ENCODE data around the gene DIAPH3. TPM values are rescaled to one million over a fixed set of nuclear protein-coding genes. Genes with fewer than 3 reads are reported as not detected.

DIAPH3 gene
- total RNA-seq, 4 donors from 2014 or later: 0.10 to 0.67 TPM; not detected in 2

GRCh38 chr13:59671881-59672280 is 491.8 kb downstream of the DIAPH3 start:
- intact Hi-C loops (cut with DNase I): no loop called here
- no peak for DNase-seq

DNA sequence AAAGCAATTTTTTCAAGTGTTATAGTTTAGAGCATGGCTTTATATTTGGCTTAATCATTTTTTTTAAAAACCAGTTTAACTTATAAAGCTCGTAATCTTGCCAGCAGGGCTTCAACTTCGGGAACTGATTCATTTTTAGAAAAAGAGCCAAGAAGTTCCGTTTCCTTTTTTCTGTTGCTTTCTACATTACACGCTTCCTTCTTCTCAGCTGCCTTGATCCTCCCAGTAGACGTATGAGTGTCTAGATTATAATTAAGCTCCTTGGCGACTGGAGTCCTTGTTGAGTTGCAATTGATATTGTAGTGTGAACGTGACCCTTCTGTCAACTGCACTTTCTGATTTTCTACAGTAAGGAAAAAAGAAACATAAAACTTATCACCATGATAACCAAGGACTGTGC is 497.2 kb downstream of the DIAPH3 start:
- H3K4me3 ChIP-seq (replicated peaks in 1 of 3): no peak overlapping the region
- no peaks in the 10 kb centered on the region for H3K9me3 ChIP-seq
- H3K4me1 ChIP-seq: no peaks in the 10 kb centered on the region
- H3K27me3 ChIP-seq: no peaks in the 10 kb centered on the region
- TF ChIP-seq, protein P1, sequence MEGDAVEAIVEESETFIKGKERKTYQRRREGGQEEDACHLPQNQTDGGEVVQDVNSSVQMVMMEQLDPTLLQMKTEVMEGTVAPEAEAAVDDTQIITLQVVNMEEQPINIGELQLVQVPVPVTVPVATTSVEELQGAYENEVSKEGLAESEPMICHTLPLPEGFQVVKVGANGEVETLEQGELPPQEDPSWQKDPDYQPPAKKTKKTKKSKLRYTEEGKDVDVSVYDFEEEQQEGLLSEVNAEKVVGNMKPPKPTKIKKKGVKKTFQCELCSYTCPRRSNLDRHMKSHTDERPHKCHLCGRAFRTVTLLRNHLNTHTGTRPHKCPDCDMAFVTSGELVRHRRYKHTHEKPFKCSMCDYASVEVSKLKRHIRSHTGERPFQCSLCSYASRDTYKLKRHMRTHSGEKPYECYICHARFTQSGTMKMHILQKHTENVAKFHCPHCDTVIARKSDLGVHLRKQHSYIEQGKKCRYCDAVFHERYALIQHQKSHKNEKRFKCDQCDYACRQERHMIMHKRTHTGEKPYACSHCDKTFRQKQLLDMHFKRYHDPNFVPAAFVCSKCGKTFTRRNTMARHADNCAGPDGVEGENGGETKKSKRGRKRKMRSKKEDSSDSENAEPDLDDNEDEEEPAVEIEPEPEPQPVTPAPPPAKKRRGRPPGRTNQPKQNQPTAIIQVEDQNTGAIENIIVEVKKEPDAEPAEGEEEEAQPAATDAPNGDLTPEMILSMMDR (IDR thresholded peaks at IDR 0.05): no peak
- TF ChIP-seq POLR2A (IDR thresholded peaks at IDR 0.05): no peak
- 66 to 76% methylated on average over 7 of the region's 7 CpGs for WGBS, 2 donors
- no peak overlapping the region for H3K27ac ChIP-seq
- no peaks in the 10 kb centered on the region for H3K36me3 ChIP-seq
- DNase-seq: no peak
- intact Hi-C loops (cut with DNase I): no loop called here

More at GRCh38 chr13:59671881-59672280, 491.8 kb downstream of the DIAPH3 start:
- TF ChIP-seq POLR2A (IDR thresholded peaks at IDR 0.05): no peak
- TF ChIP-seq, protein P1 (IDR thresholded peaks at IDR 0.05): no peak
- Histone ChIP-seq H3K9me3 (no peaks in the 10 kb centered on the region), H3K27me3 (no peaks in the 10 kb centered on the region), H3K27ac (no peak overlapping the region), H3K4me3 (replicated peaks in 1 of 3) (no peak overlapping the region), H3K4me1 (no peaks in the 10 kb centered on the region), H3K36me3 (no peaks in the 10 kb centered on the region)
- WGBS, 2 donors: 81 to 84% methylated on average over 2 of the region's 2 CpGs

DNA sequence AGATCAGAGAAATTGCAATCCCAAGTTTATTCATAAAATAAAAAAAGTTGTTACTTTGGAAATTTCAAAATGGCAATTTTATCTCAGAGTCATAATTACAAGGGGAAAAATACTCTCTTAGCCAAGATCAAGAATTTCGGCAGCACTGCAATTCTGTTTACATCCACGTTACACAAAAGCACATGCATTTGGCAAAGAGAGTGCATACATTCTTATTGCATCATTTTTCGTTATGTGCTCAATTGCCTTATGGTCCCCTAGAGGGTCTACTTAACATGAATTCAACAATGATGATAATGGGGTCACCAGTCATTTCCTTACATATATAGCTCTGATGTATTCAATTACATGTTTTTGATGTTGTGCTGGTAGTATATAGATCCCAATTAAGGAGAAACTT is 498.0 kb downstream of the DIAPH3 start:
- 85 to 90% methylated on average over 3 of the region's 3 CpGs for WGBS, 2 donors
- intact Hi-C loops (cut with DNase I): no loop called here
- no peaks in the 10 kb centered on the region for H3K4me1 ChIP-seq
- no peak for TF ChIP-seq POLR2A (IDR thresholded peaks at IDR 0.05)
- TF ChIP-seq, protein P1 (IDR thresholded peaks at IDR 0.05): no peak
- no peak overlapping the region for H3K27ac ChIP-seq
- no peaks in the 10 kb centered on the region for H3K9me3 ChIP-seq
- H3K4me3 ChIP-seq (replicated peaks in 1 of 3): no peak overlapping the region
- H3K27me3 ChIP-seq: no peaks in the 10 kb centered on the region
- DNase-seq: no peak
- H3K36me3 ChIP-seq: no peaks in the 10 kb centered on the region

GRCh38 chr13:59665184-59665583 is 498.5 kb downstream of the DIAPH3 start:
- H3K36me3 ChIP-seq: no peaks in the 10 kb centered on the region
- H3K9me3 ChIP-seq: no peaks in the 10 kb centered on the region
- H3K27me3 ChIP-seq: no peaks in the 10 kb centered on the region
- intact Hi-C loops (cut with DNase I): no loop called here
- TF ChIP-seq, protein P1 (IDR thresholded peaks at IDR 0.05): no peak
- TF ChIP-seq POLR2A (IDR thresholded peaks at IDR 0.05): no peak
- H3K4me1 ChIP-seq: no peaks in the 10 kb centered on the region
- no peak for DNase-seq
- no peak overlapping the region for H3K27ac ChIP-seq
- WGBS, 2 donors: 84 to 92% methylated on average over 1 of the region's 1 CpG
- no peak overlapping the region for H3K4me3 ChIP-seq (replicated peaks in 1 of 3)

DNA sequence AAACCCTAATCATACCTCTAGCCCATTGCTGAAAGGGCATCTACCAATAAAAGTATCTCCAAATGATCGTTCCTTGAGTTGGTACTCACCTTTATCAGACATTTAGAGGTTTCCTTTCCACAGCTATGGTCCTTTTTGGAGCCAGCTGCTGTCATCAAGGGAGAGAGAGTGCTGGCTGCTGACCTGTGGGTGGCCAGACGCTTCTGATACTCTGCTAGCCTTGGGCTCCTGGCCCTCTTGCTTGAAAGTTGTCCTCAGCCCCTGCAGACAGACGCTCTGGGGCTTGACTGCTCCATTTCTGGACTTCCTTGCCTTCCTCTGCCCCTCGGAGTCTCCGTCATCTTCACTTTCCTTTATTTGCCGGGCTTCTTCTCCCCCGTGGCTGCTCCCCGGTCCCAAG is 499.1 kb downstream of the DIAPH3 start:
- intact Hi-C loops (cut with DNase I): no loop called here
- Histone ChIP-seq H3K36me3 (no peaks in the 10 kb centered on the region), H3K9me3 (no peaks in the 10 kb centered on the region), H3K4me3 (replicated peaks in 1 of 3) (no peak overlapping the region), H3K27ac (no peak overlapping the region), H3K4me1 (no peaks in the 10 kb centered on the region), H3K27me3 (no peaks in the 10 kb centered on the region)
- WGBS, 2 donors: 62 to 71% methylated on average over 8 of the region's 8 CpGs
- TF ChIP-seq, protein P1 (IDR thresholded peaks at IDR 0.05): no peak
- TF ChIP-seq POLR2A (IDR thresholded peaks at IDR 0.05): no peak
- no peak for DNase-seq
